Heart right ventricle (tissue), 16 donors: ENCODE data around the gene KYNU. TPM values are rescaled to one million over a fixed set of nuclear protein-coding genes. Genes with fewer than 3 reads are reported as not detected.

Experiments used
- ATAC-seq, 8 donors: fragments of 200-7000 bp; cut with Tn5 transposase; one replicate each; pipeline ENCODE4 v1.9.1; 2020; ENCODE audit warnings: mild to moderate bottlenecking in 8 of 8, moderate library complexity in 8 of 8, moderate number of reproducible peaks in 1 of 8
- DNase-seq, 2 donors: peaks; one replicate each; pipeline ENCODE4 v3.0.0-alpha.2; 2020
- H3K27ac ChIP-seq, 10 donors: fragments of 200-600 bp; sonication (generic) in 2 of 10; one replicate each; pipeline versions ENCODE4 v1.5.0 to v1.8.0; 2020 to 2022; ENCODE audit warnings: mild to moderate bottlenecking in 3 of 10
- H3K27me3 ChIP-seq, 7 donors: fragments of 200-600 bp; one replicate each; pipeline ENCODE4 v1.8.0; 2021 to 2022; ENCODE audit warnings: mild to moderate bottlenecking in 2 of 7
- H3K36me3 ChIP-seq, 9 donors: fragments of 200-600 bp; sonication (generic) in 1 of 9; one replicate each; pipeline versions ENCODE4 v1.5.0 to v1.8.0; 2020 to 2022; ENCODE audit warnings: mild to moderate bottlenecking in 2 of 9
- H3K4me1 ChIP-seq, 9 donors: fragments of 200-600 bp; sonication (generic) in 1 of 9; one replicate each; pipeline versions ENCODE4 v1.5.0 to v1.8.0; 2020 to 2022; ENCODE audit warnings: mild to moderate bottlenecking in 4 of 9
- H3K4me3 ChIP-seq, 10 donors: fragments of 200-600 bp; sonication (generic) in 2 of 10; one replicate each; pipeline versions ENCODE4 v1.5.0 to v1.8.0; 2020 to 2022; ENCODE audit warnings: mild to moderate bottlenecking in 7 of 10, moderate library complexity in 2 of 10
- H3K9me3 ChIP-seq, 11 donors: fragments of 200-600 bp in 10 of 11; sonication (generic) in 2 of 11; one replicate each; pipeline versions ENCODE4 v1.5.0 to v1.8.0; 2013 to 2022; ENCODE audit warnings: mild to moderate bottlenecking in 2 of 11, control low read depth in 1 of 11, moderate library complexity in 1 of 11
- CTCF ChIP-seq, 9 donors: fragments of 200-600 bp; sonication (generic) in 2 of 9; IDR thresholded peaks; one replicate each; pipeline versions ENCODE4 v1.5.0 to v1.8.0; 2021 to 2022; ENCODE audit warnings: antibody characterized with exemption in 9 of 9, mild to moderate bottlenecking in 5 of 9, moderate library complexity in 1 of 9
- WGBS, 2 donors: extraction: QIAGEN DNeasy Blood & Tissue Kit; methylation state at CpG; one replicate each; pipeline ENCODE4 v1.1.7; 2013; ENCODE audit warnings: inconsistent platforms in 1 of 2; 5-methylcytosine and 5-hydroxymethylcytosine counted together
- intact Hi-C, 10 donors: fragments of 100-400 bp; cut with DNase I; formaldehyde crosslinking; loops; one replicate each; pipeline versions ENCODE4 v1.11.1 to v1.14.2; 2022
- polyA plus RNA-seq, 2 donors: library from polyadenylated mRNA; stranded (reverse); fragments of 200-250 nt; gene quantifications; one replicate each; pipeline ENCODE4 v1.2.3, GENCODE V29; 2013
- total RNA-seq, 10 donors: library from RNA; stranded (reverse); fragmentation: NEBNext Ultra II Directional in 3 of 10; extraction: Animal tissue kit (Norgen Biotek cat#: 25700) in 3 of 10; gene quantifications; one replicate each; pipeline versions ENCODE4 v1.2.1 to v1.2.4, GENCODE V29; 2021 to 2023
- donor health status: Arrhythmogenic right ventricular cardiomyopathy.
- donor health status: ischemic (EF 13 %, LVEDD 7.1; RV severe dilation, severe dysfunction).
- donor health status: healthy with polysubstance abuse.
- donor health status: DM: no; HTN: yes; CAD: no.
- donor health status: DM: no; HTN: no; CAD: no.
- donor health status: ischemic (EF 25% LVEDD 6.9; RV normal size, moderate dysfunction).
- donor health status: ischemic (EF 25% LVEDD 5.7; RV mildly dilated, moderate dysfunction).
- donor health status: healthy.
- donor health status: DM: yes; HTN: yes; CAD: no.
- donor health status: Ischemic cardiomyopathy.
- donor health status: ischemic (EF 35%, LVEDD 5.7; RV mildly dilated, moderate dysfunction).
- donor health status: nonischemic (EF 11% LVEDD 7.7; RV severe dilation, severe dysfunction).
- donor health status: DM: yes; HTN: yes; CAD: no.
- donor health status: PGD.
- donor health status: ischemic (EF 29% LVEDD 5.4; RV normal size, mild dysfunction).
- donor health status: nonischemic (EF 23%, LVEDD 6.1; RV moderate dilation, normal function).

Gene KYNU
- total and polyA plus RNA-seq, 12 donors: 0.07 to 9.5 (median 0.78) TPM

DNA sequence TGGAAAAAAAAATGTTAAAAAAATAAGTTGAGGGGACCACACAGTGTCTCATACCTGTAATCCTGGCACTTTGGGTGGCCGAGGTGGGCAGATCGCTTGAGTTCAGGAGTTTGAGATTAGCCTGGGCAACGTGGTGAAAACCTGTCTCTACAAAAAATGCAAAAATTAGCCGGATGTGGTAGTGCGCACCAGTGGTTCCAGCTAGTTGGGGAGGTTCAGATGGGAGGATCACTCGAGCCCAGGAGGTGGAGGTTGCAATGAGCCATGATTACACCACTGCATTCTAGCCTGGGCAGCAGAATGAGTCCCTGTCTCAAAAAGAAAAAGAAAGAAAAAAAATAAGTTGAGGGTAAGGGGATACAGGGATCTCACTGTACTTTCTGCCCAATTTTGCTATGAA, 6.1 kb upstream of the KYNU start:
- WGBS, 2 donors: 89 to 91% methylated on average over 6 of the region's 6 CpGs
- no peak for DNase-seq
- intact Hi-C loops: no loop called here

GRCh38 chr2:142872882-142873724, 4.4 kb upstream of the KYNU start:
- Histone ChIP-seq H3K27ac (peak overlapping the region in 1 of 10 donors; percentile 91), H3K36me3 (no peaks in the 10 kb centered on the region), H3K27me3 (no peaks in the 10 kb centered on the region), H3K4me3 (no peak overlapping the region), H3K4me1 (peaks cover 0 to 38% (median 0%) of the 10 kb centered on the region in 9 donors), H3K9me3 (peaks cover 0 to 2% (median 0%) of the 10 kb centered on the region in 11 donors)
- intact Hi-C loops: no loop called here
- ATAC-seq (peak in 1 of 8 donors; percentile 42), DNase-seq (no peak)
- 88% methylated on average over 6 of the region's 6 CpGs for WGBS, 2 donors
- no peak for TF ChIP-seq CTCF (IDR thresholded peaks at IDR 0.05)

More for the DNA sequence above, 6.1 kb upstream of the KYNU start:
- no peaks in the 10 kb centered on the region for H3K27me3 ChIP-seq
- peaks cover 0 to 2% (median 0%) of the 10 kb centered on the region in 11 donors for H3K9me3 ChIP-seq
- no peaks in the 10 kb centered on the region for H3K36me3 ChIP-seq
- H3K4me3 ChIP-seq: no peak overlapping the region
- no peak for TF ChIP-seq CTCF (IDR thresholded peaks at IDR 0.05)
- peaks cover 0 to 47% (median 0%) of the 10 kb centered on the region in 9 donors for H3K4me1 ChIP-seq
- peak overlapping the region in 1 of 10 donors; percentile 15 for H3K27ac ChIP-seq
- ATAC-seq: no peak

DNA sequence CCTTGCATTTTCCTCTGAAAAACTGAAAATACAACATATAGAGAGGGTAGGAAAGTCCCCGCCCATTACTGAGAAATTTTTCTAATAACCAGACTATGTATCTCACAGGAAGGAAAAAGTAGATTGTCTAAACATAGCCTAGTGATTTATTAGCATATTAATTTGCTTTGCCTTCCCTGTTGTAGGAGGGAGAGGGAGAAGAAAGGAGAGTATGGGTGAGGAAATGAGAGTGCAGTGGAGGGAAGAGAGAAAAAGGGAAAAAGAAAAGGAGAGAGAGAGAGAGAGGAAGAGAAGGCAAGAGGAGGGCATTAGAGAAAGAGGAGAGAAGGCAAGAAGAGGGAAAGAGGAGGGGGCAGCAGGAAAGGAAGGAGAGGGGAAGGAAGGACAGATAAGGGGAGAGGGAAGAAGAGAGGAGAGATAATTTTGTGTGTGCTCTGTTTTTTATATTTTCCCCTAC, 3.6 kb upstream of the KYNU start:
- Histone ChIP-seq H3K27ac (peak overlapping the region in 1 of 10 donors; percentile 91), H3K36me3 (no peaks in the 10 kb centered on the region), H3K9me3 (peaks cover 0 to 2% (median 0%) of the 10 kb centered on the region in 11 donors), H3K4me3 (no peak overlapping the region), H3K4me1 (peaks cover 0 to 38% (median 0%) of the 10 kb centered on the region in 9 donors), H3K27me3 (no peaks in the 10 kb centered on the region)
- intact Hi-C loops: no loop called here
- DNase-seq (no peak), ATAC-seq (no peak)
- no peak for TF ChIP-seq CTCF (IDR thresholded peaks at IDR 0.05)
- 89 to 94% methylated on average over 1 of the region's 1 CpG for WGBS, 2 donors

DNA sequence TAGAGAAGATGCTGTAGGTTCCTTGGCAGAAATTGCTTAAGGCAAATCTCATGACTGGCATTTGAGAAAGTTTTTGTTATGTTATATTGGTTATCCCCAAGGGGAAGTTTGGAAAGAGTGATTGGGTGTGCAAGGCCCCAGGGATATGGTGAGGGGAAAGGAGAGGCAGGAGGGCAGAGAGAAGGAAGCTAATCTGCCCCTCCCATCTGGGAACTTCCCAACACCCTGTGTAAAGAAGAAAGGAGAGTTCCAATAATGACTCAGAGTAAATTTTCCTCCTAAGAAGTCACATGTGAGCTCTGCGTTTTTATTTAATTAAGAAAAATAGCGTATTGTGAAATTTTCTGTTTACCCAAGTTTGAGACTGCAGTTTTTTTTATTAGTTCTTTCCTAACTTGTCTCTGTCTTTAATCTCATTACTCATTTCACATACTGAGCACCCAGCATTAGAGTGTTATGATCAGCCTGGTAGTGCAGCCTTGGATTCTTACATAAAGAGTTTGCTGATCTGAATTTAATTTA, 3.1 kb upstream of the KYNU start:
- 38 to 52% methylated on average over 2 of the region's 2 CpGs for WGBS, 2 donors
- H3K4me1 ChIP-seq: peaks cover 0 to 38% (median 0%) of the 10 kb centered on the region in 9 donors
- H3K27me3 ChIP-seq: no peaks in the 10 kb centered on the region
- no peaks in the 10 kb centered on the region for H3K36me3 ChIP-seq
- no peak for TF ChIP-seq CTCF (IDR thresholded peaks at IDR 0.05)
- ATAC-seq (peak in 6 of 8 donors; percentile 42 to 88 (median 64)), DNase-seq (no peak)
- intact Hi-C loops: no loop called here
- no peak overlapping the region for H3K4me3 ChIP-seq
- peaks cover 0 to 2% (median 0%) of the 10 kb centered on the region in 11 donors for H3K9me3 ChIP-seq
- peak overlapping the region in 1 of 10 donors; percentile 91 for H3K27ac ChIP-seq
